ENCODE results near the gene ARHGAP6. TPM values are rescaled to one million over a fixed set of nuclear protein-coding genes. Genes with fewer than 3 reads are reported as not detected.

ARHGAP6 gene
- total RNA-seq, 1 donor from 2014 or later = 2.7 TPM

DNA sequence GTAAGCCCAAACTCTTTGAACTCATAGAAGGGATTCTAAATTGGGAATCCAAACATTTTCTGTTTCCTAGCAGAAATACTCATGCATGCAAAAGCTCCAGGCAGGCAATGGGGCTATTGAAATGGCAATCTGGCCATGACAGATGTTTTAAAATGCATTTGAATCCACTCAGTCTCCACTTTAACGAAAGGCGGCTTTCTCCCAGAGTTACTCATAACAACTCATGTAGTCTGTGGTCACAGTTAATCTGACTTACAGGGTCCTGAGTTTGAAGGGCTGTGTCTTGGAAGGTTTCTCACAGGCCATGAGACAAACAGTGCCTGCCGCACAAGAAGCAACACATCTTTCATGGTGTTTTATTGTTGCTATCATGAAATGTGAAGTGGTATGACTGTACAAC is 186.8 kb downstream of the ARHGAP6 start:
- intact Hi-C loops (cut with DNase I) = no loop called here
- no peak for DNase-seq
- ATAC-seq (ENCODE audit: poor library complexity) = no peak

GRCh38 chrX:11478026-11478425 is 187.7 kb downstream of the ARHGAP6 start:
- intact Hi-C loops (cut with DNase I) = no loop called here
- no peak for DNase-seq

DNA sequence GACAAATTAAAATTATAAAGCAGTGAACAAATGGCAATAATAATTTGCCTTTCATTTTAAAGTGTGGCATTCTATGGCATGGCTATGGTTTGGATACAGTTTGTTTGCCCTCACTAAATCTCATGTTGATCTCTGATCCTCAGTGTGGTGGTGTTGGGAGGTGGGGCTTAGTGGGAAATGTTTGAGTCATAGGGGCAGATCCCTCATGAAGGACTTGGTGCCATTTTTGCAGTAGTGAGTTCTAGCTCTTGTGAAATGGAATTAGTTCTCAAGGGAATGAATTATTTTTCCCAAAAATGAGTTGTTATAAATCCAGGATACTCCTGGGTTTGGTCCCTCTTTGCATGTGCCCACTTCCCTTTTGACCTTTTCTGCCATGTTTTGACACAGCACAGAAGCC is 191.1 kb downstream of the ARHGAP6 start:
- intact Hi-C loops (cut with DNase I) = no loop called here
- no peak for DNase-seq
- no peak for ATAC-seq (ENCODE audit: poor library complexity)

More at GRCh38 chrX:11478026-11478425, 187.7 kb downstream of the ARHGAP6 start:
- no peak for ATAC-seq (ENCODE audit: poor library complexity)

GRCh38 chrX:11474021-11474420 is 191.7 kb downstream of the ARHGAP6 start:
- intact Hi-C loops (cut with DNase I) = no loop called here
- DNase-seq (no peak), ATAC-seq (ENCODE audit: poor library complexity) (no peak)

DNA sequence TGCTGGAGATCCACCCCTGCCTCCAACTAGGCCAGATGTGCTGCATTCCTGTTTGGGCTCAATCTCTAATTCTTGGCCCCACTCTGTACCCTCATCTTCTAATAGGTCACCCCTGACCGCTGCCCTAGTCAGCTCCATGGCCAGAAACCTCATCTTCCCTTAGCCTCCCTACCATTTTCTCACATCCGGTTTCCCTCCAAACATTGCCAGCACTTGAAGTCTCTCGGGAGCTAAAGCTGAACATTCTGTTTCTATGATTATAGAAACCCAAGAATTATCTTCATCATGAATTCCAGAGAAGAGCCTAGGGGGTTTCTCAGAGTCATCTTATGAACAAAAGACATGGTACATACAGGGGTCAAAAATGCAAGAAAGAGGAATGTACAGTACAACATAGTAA is 192.8 kb downstream of the ARHGAP6 start:
- DNase-seq (no peak), ATAC-seq (ENCODE audit: poor library complexity) (peak; percentile 48)
- intact Hi-C loops (cut with DNase I) = no loop called here

DNA sequence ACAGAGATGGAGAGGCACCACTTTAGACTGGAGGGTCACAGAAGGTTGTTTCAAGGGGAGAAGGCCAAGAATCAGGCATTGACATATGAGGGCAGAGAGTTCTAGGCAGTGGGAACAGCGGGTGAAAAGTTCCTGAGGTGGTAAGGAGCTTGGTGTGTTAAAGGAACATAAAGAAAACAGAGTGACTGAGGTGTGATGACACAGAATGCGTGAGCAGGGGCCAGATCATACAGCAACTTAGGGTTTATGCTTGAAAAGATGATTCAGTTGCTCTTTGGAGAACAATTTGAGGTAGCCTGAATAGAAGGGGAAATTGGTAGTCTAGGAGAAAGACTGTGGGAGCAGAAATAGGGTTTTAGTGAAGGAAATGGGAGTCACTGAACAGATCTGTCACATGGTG is 193.3 kb downstream of the ARHGAP6 start:
- intact Hi-C loops (cut with DNase I) = no loop called here
- no peak for ATAC-seq (ENCODE audit: poor library complexity)

GRCh38 chrX:11470250-11470974 is 195.3 kb downstream of the ARHGAP6 start:
- no peak for ATAC-seq (ENCODE audit: poor library complexity)
- DNase-seq = no peak
- intact Hi-C loops (cut with DNase I) = no loop called here

More for the DNA sequence above, 193.3 kb downstream of the ARHGAP6 start:
- no peak for DNase-seq

DNA sequence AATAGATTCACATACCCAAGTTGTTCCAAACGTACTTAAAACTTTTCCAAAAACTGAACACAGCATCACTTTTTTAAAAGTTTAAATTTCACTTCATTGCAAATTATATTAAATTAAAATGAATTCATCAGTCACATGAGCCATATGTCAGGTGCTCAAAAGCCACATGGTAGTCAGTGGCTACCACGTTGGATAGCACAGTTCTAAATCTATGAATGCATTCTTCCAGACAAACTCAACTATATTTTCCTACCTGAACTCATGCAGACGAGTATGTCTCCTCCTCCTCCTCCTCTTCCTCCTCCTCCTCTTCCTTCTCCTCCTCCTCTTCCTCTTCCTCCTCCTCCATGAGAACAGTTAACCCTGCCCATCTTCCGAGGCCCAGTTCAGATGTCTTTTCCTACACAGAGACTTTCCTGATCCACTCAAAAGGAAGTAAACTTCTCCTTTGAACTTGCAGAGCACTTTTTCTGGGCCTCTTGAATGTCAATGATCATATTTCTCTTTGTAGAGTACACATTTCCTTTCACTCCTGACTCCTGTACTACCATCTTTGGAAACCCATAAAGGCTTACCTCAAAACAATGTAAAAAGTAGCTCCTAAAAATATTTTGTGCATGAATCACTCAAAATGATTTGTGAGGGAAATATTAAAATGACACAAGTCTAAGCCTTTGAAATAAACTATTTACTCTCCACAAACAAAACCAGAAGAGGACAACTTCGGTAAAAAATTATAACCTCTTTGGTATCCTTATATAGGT is 199.9 kb downstream of the ARHGAP6 start:
- ATAC-seq (ENCODE audit: poor library complexity) = no peak
- no peak for DNase-seq
- intact Hi-C loops (cut with DNase I) = no loop called here

DNA sequence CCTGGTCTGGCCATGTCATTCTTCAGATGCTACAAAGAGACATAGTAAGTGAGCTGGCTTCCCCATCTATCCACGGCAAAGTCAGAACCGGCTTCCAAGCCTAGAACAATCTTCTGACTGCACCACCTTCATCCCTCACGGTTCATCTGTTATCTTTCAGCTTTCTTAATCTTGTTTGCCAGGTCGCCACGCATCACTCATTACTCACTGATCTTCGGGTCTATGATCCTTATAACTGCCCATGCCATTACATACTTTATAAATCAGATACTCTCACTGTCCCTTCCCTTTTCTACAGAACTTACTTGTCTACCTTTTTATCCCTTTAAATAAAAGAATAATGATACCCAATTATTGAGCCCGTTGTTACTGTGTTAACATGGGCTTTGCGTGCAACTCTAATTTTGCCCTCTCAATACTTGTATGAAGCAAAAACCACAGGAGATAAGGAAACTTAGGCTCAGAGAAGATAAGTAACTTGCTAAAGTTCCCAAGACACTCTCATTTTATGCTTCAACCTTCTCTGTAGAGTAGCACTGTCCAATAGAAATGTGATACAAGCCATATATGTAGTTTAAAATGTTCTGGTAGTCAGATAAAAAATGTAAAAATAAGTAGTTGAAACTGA is 200.8 kb downstream of the ARHGAP6 start:
- intact Hi-C loops (cut with DNase I) = no loop called here
- no peak for DNase-seq
- ATAC-seq (ENCODE audit: poor library complexity) = no peak

- intact Hi-C loops (cut with DNase I) = no loop called here
- DNase-seq (no peak), ATAC-seq (ENCODE audit: poor library complexity) (no peak)
Observed at GRCh38 chrX:11464380-11464779, 201.3 kb downstream of the ARHGAP6 start.

DNA sequence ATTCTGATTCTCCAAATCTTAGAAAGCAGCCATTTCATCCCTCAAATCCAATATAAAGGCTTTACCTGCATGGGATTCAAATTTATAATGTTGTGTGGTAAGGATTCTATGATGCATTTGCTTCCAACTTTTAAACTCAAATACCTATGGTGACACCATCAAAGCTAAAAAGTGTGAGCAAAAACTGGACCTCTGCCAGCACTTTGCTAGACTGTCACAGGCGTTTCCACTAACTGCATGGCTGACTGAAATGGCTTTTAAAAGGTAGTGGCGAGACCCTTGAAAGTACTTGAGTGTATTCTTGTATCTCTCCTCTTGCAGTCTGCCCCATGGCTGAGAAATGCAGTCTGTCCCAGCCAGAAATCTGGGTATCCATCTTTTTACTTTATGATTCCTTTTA is 203.1 kb downstream of the ARHGAP6 start:
- no peak for ATAC-seq (ENCODE audit: poor library complexity)

GRCh38 chrX:11462136-11462535 is 203.6 kb downstream of the ARHGAP6 start:
- DNase-seq (no peak), ATAC-seq (ENCODE audit: poor library complexity) (no peak)
- intact Hi-C loops (cut with DNase I) = no loop called here

More for the DNA sequence above, 203.1 kb downstream of the ARHGAP6 start:
- intact Hi-C loops (cut with DNase I) = no loop called here
- no peak for DNase-seq

DNA sequence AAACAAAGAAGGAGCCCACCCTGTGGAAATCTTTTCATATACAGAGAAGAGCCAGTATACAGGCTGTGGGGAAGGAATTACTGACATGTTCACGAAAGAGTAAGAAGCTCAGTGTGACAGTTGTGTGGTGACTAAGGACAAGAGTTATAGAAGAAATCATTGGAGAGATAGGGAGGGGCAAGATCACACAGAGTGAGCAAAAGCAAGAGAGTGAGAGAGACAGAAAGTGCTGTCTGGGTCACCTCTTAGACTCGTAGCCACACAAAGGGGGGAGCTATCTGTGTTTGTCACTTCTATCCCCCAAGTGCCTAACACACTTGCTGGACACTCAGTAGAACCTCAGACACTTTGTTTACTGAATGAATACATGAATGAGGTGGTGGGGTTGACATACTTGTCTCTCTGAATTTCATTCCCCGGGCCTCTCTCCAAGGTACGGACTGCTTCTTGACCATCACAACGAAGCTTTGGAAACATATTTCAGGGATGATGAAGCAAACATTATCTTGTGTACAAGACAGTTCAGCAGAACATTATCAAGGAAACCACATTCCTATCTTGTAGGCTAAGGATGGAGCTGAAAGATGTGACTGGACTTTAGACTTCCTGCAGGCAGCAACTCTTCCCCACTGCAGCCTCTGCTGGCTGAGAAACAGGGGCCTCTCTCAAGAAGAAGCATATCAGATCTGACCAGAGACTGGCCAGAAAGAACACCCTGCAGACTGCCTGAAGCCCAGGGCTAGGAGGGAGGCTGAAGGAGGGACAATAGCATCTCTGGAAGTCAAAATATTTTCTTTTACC is 204.3 kb downstream of the ARHGAP6 start:
- ATAC-seq (ENCODE audit: poor library complexity) (no peak), DNase-seq (no peak)
- intact Hi-C loops (cut with DNase I) = no loop called here

DNA sequence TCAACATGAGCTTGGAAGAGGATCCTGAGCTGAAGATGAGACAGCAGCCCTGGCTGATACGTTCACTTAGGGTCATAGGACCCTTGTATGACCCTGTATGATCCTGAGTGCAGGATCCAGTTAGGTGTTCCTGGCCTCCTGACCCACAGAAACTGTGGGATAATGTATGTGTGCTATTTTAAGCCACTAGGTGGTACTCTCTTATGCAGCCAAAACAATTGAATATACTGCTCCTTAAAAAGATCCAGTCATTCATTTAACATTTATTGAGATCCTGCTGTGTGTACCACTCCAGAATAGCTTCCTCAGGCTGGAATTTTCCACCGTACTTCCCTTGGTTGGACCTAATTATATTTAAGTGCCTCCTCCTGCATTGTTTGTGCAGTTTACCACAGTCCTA is 205.4 kb downstream of the ARHGAP6 start:
- ATAC-seq (ENCODE audit: poor library complexity) (no peak), DNase-seq (no peak)
- intact Hi-C loops (cut with DNase I) = no loop called here

GRCh38 chrX:11458170-11458569 is 207.6 kb downstream of the ARHGAP6 start:
- peak; percentile 56 for ATAC-seq (ENCODE audit: poor library complexity)
- no peak for DNase-seq
- intact Hi-C loops (cut with DNase I) = no loop called here

- intact Hi-C loops (cut with DNase I) = no loop called here
- DNase-seq = no peak
- no peak for ATAC-seq (ENCODE audit: poor library complexity)
Observed at GRCh38 chrX:11451151-11451550, 214.6 kb downstream of the ARHGAP6 start.

DNA sequence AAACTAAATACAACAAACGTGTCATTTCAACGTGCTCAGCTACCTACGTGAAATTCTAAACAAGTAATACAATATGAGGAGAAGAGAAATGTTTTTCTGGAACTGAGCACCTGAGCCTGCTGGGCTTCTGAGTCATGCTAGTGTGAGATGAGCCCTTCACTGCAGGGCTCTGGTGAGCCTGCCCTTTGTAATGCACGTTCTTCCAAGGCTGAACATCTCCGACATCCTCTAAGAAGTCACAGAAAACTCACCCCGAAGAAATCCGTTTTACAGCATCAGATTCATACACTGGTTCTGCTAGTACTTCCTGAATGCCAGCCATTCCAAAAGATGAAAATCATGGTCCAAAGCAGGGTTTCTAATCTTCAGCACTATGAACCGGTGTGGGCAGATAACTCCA is 215.4 kb downstream of the ARHGAP6 start:
- DNase-seq = no peak
- intact Hi-C loops (cut with DNase I) = no loop called here
- no peak for ATAC-seq (ENCODE audit: poor library complexity)

DNA sequence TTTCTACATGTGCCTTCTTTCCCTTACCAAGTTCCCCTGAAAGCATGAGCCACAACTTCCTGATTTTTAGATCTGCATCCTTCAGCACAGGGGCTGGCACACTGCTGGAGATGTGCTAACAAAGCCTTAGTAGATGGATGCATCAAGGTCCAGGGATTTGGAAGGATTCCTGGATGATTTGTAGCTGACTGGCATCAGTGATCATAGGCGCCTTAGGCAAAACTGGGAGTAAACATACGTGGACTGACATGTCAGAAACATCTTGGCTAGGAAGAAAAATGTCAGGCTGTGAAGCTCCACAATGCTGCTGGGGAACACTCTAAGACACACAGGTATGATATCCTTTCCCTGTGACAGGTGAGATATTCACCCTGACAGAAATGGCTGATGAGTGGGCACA is 216.1 kb downstream of the ARHGAP6 start:
- DNase-seq (no peak), ATAC-seq (ENCODE audit: poor library complexity) (no peak)
- intact Hi-C loops (cut with DNase I) = no loop called here

DNA sequence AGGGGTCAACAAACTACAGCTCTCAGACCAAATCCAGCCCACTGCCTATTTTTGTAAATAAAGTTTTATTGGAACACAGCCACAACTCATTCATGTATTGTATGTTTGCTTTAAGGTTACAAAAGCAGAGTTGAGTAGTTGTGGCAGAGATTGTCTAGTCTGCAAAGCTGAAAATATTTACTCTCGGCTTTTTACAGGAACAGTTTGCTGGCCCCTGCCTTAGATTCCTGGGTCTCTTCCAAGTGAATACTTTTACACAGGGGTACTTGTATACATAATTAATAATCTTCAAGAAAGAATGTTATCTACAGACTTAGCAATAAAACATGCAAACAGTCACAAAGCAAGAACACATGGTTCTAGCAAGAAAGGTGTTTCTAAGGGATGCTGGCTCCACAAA is 218.3 kb downstream of the ARHGAP6 start:
- no peak for ATAC-seq (ENCODE audit: poor library complexity)
- DNase-seq = no peak
- intact Hi-C loops (cut with DNase I) = no loop called here
